H1 (cell line): ENCODE measurements around the gene SYMPK. TPM values are rescaled to one million over a fixed set of nuclear protein-coding genes. Genes with fewer than 3 reads are reported as not detected.
A peak's percentile ranks its signal among the peaks of the same experiment; 100 is the strongest.

Experiments
- CTCF ChIA-PET: fragments of 300-600 bp; sonication (Branson Sonifier 250); formaldehyde crosslinking; loops from one replicate; lab custom pipeline; 2021; ENCODE audit not compliant: partially characterized antibody; lab: Charles Lee
- POLR2A ChIA-PET: fragments of 300-600 bp; sonication (Branson Sonifier 250); formaldehyde crosslinking; loops from one replicate; lab custom pipeline; 2021; ENCODE audit warnings: inconsistent platforms; ENCODE audit not compliant: partially characterized antibody; lab: Charles Lee
- DNase-seq, 2 experiments: peaks; one replicate each; pipeline versions ENCODE4 v3.0.0 to v3.0.0-alpha.2; 2010 to 2022; ENCODE audit warnings: low spot score in 2 of 2, low read depth in 1 of 2, mixed read lengths in 1 of 2
- FAIRE-seq: peaks from 2 replicates; lab custom pipeline; 2011; peaks lifted over from hg19 to GRCh38; lab: Jason Lieb, UNC
- H2AFZ ChIP-seq: 2 replicates; pipeline ENCODE4 v1.8.1; 2012; ENCODE audit warnings: low read length, inconsistent platforms
- H2AK5ac ChIP-seq: 2 replicates; pipeline ENCODE4 v1.6.1; 2013; ENCODE audit warnings: low read depth, low read length
- H2BK120ac ChIP-seq: replicated peaks from 2 replicates; pipeline ENCODE3; 2013; ENCODE audit warnings: low read depth, low read length, inconsistent platforms
- H2BK12ac ChIP-seq: 2 replicates; pipeline ENCODE4 v1.6.1; 2013; ENCODE audit warnings: low read depth, low read length
- H2BK15ac ChIP-seq: 2 replicates; pipeline ENCODE4 v1.6.1; 2013; ENCODE audit warnings: low read length
- H2BK20ac ChIP-seq: 2 replicates; pipeline ENCODE4 v1.6.1; 2013; ENCODE audit warnings: low read length
- H2BK5ac ChIP-seq: 2 replicates; pipeline ENCODE4 v1.6.1; 2013; ENCODE audit warnings: low read depth, low read length
- H3K14ac ChIP-seq: 2 replicates; pipeline ENCODE4 v1.6.1; 2013; ENCODE audit warnings: inconsistent platforms; ENCODE audit not compliant: insufficient read length
- H3K18ac ChIP-seq: 2 replicates; pipeline ENCODE4 v1.6.1; 2013; ENCODE audit warnings: low read length; ENCODE audit errors: extremely low read depth
- H3K23ac ChIP-seq: 2 replicates; pipeline ENCODE4 v1.6.1; 2013; ENCODE audit warnings: inconsistent platforms; ENCODE audit not compliant: insufficient read length
- H3K23me2 ChIP-seq: 2 replicates; pipeline ENCODE4 v1.6.1; 2013; ENCODE audit warnings: low read depth, low read length
- H3K27ac ChIP-seq: 2 replicates; pipeline ENCODE4 v1.6.1; 2011; ENCODE audit warnings: low read depth, low read length, inconsistent platforms
- H3K27me3 ChIP-seq, 4 experiments: replicated peaks in 1 of 4; 1 replicate in 1 of 4; 2 replicates in 3 of 4; pipeline versions ENCODE4 v1.6.1 to v1.8.1; 2011 to 2013; ENCODE audit warnings: low read length in 3 of 4, mild to moderate bottlenecking in 3 of 4, inconsistent platforms in 2 of 4, mixed read lengths in 2 of 4, moderate library complexity in 1 of 4; ENCODE audit not compliant: control insufficient read depth in 3 of 4, insufficient read depth in 3 of 4; ENCODE audit errors: extremely low read depth in 1 of 4
- H3K36me3 ChIP-seq, 4 experiments: 2 replicates each; pipeline versions ENCODE4 v1.6.1 to v1.8.1; 2011 to 2013; ENCODE audit warnings: mild to moderate bottlenecking in 4 of 4, low read length in 3 of 4, moderate library complexity in 2 of 4, control low read depth in 1 of 4, inconsistent platforms in 1 of 4; ENCODE audit not compliant: insufficient read depth in 4 of 4, control insufficient read depth in 2 of 4
- H3K4ac ChIP-seq: replicated peaks from 2 replicates; pipeline ENCODE3; 2013; ENCODE audit warnings: low read length, low read depth, mixed read lengths, inconsistent platforms; ENCODE audit not compliant: insufficient read length
- H3K4me1 ChIP-seq, 4 experiments: replicated peaks in 1 of 4; 1 replicate in 1 of 4; 2 replicates in 3 of 4; pipeline versions ENCODE4 v1.6.1 to v1.8.1; 2011 to 2013; ENCODE audit warnings: low read length in 3 of 4, inconsistent platforms in 2 of 4, mixed read lengths in 1 of 4; ENCODE audit not compliant: insufficient read depth in 4 of 4, control insufficient read depth in 3 of 4
- H3K4me2 ChIP-seq, 2 experiments: 2 replicates each; pipeline versions ENCODE4 v1.6.1 to v1.8.1; 2011 to 2013; ENCODE audit warnings: low read depth in 2 of 2, low read length in 2 of 2, control low read depth in 1 of 2, inconsistent platforms in 1 of 2, mild to moderate bottlenecking in 1 of 2; ENCODE audit not compliant: insufficient read depth in 1 of 2
- H3K4me3 ChIP-seq, 4 experiments: fragments of 200-600, 300-600 bp in 1 of 4; sonication (generic), shearing (Covaris generic), sonication (Bioruptor Twin) in 1 of 4; 2 replicates each; pipeline versions ENCODE4 v1.5.1 to v1.8.1; 2011 to 2016; ENCODE audit warnings: low read length in 4 of 4, low read depth in 3 of 4, control low read depth in 2 of 4, inconsistent platforms in 2 of 4, mild to moderate bottlenecking in 2 of 4, mixed read lengths in 1 of 4, moderate library complexity in 1 of 4; ENCODE audit not compliant: insufficient read depth in 2 of 4; ENCODE audit errors: extremely low read depth in 1 of 4
- H3K56ac ChIP-seq: replicated peaks from 2 replicates; pipeline ENCODE3; 2013; ENCODE audit warnings: low read depth, mild to moderate bottlenecking, mixed read lengths, low read length, inconsistent platforms; ENCODE audit not compliant: insufficient read length
- H3K79me1 ChIP-seq: 2 replicates; pipeline ENCODE4 v1.6.1; 2013; ENCODE audit warnings: low read depth, low read length, control low read depth
- H3K79me2 ChIP-seq, 2 experiments: 2 replicates each; pipeline versions ENCODE4 v1.6.1 to v1.8.1; 2012 to 2013; ENCODE audit warnings: low read length in 2 of 2, mild to moderate bottlenecking in 2 of 2, inconsistent platforms in 1 of 2; ENCODE audit not compliant: insufficient read depth in 2 of 2, control insufficient read depth in 1 of 2
- H3K9ac ChIP-seq, 4 experiments: replicated peaks in 1 of 4; 1 replicate in 1 of 4; 2 replicates in 3 of 4; pipeline versions ENCODE4 v1.6.1 to v1.8.1; 2011 to 2013; ENCODE audit warnings: low read depth in 3 of 4, low read length in 3 of 4, control low read depth in 2 of 4, mild to moderate bottlenecking in 2 of 4, moderate library complexity in 2 of 4, inconsistent platforms in 1 of 4; ENCODE audit errors: extremely low read depth in 1 of 4
- H3K9me3 ChIP-seq, 2 experiments: 2 replicates each; pipeline versions ENCODE4 v1.6.1 to v1.8.1; 2012 to 2013; ENCODE audit warnings: mild to moderate bottlenecking in 2 of 2, moderate library complexity in 2 of 2, control low read depth in 1 of 2, inconsistent platforms in 1 of 2, low read depth in 1 of 2, low read length in 1 of 2, mixed read lengths in 1 of 2; ENCODE audit not compliant: insufficient read depth in 2 of 2
- H4K20me1 ChIP-seq, 2 experiments: replicated peaks in 1 of 2; 2 replicates each; pipeline versions ENCODE3 to v1.8.1; 2011 to 2013; ENCODE audit warnings: inconsistent platforms in 2 of 2, low read length in 2 of 2, mild to moderate bottlenecking in 1 of 2; ENCODE audit not compliant: insufficient read depth in 2 of 2, control insufficient read depth in 1 of 2
- H4K5ac ChIP-seq: 2 replicates; pipeline ENCODE4 v1.6.1; 2013; ENCODE audit warnings: low read length, low read depth, mixed read lengths, inconsistent platforms; ENCODE audit not compliant: insufficient read length
- H4K8ac ChIP-seq: 2 replicates; pipeline ENCODE4 v1.8.0; 2013; ENCODE audit warnings: mild to moderate bottlenecking, moderate library complexity, low read length, inconsistent platforms; ENCODE audit not compliant: insufficient read depth; ENCODE audit errors: extremely low read depth
- H4K91ac ChIP-seq: replicated peaks from 2 replicates; pipeline ENCODE3; 2013; ENCODE audit warnings: low read length, mixed read lengths, inconsistent platforms; ENCODE audit not compliant: insufficient read length
- EP300 ChIP-seq, 2 experiments: IDR thresholded peaks; 1 replicate in 1 of 2; 2 replicates in 1 of 2; pipeline ENCODE4 v1.6.1; 2011 to 2012; ENCODE audit warnings: low read depth in 2 of 2, low read length in 2 of 2, mild to moderate bottlenecking in 2 of 2, borderline replicate concordance in 1 of 2, inconsistent platforms in 1 of 2, moderate library complexity in 1 of 2
- GABPA ChIP-seq: IDR thresholded peaks from 2 replicates; pipeline ENCODE4 v1.6.1; 2011; ENCODE audit warnings: mild to moderate bottlenecking, low read length, moderate library complexity, borderline replicate concordance; ENCODE audit not compliant: insufficient read depth
- GTF2F1 ChIP-seq: IDR thresholded peaks from 2 replicates; pipeline ENCODE4 v1.6.1; 2012; ENCODE audit warnings: low read depth, low read length, improper control_type of control experiment, borderline replicate concordance
- KDM1A ChIP-seq: fragments of 200-600, 300-600 bp; sonication (generic); IDR thresholded peaks from 2 replicates; pipeline ENCODE4 v1.7.1; 2016; ENCODE audit warnings: mild to moderate bottlenecking, low read length, borderline replicate concordance
- MAX ChIP-seq: IDR thresholded peaks from 2 replicates; pipeline ENCODE4 v1.6.1; 2012; ENCODE audit warnings: inconsistent platforms
- NANOG ChIP-seq: IDR thresholded peaks from 2 replicates; pipeline ENCODE4 v1.6.1; 2011; ENCODE audit warnings: low read length, low read depth, mild to moderate bottlenecking, inconsistent platforms; ENCODE audit not compliant: insufficient read depth, poor library complexity, severe bottlenecking
- RFX5 ChIP-seq: IDR thresholded peaks from 2 replicates; pipeline ENCODE4 v1.6.1; 2011; ENCODE audit warnings: low read depth, low read length, improper control_type of control experiment, borderline replicate concordance
- SIRT6 ChIP-seq: IDR thresholded peaks from one replicate; pipeline ENCODE4 v1.7.1; 2012; ENCODE audit warnings: low read length, inconsistent platforms
- SP2 ChIP-seq: IDR thresholded peaks from 2 replicates; pipeline ENCODE4 v1.6.1; 2012; ENCODE audit warnings: mild to moderate bottlenecking, low read length, inconsistent platforms
- SUZ12 ChIP-seq: fragments of 200-600 bp; sonication (generic); IDR thresholded peaks from 2 replicates; pipeline ENCODE4 v1.6.1; 2012; ENCODE audit warnings: mild to moderate bottlenecking, inconsistent platforms, low read length, moderate library complexity, mixed read lengths
- YY1 ChIP-seq: IDR thresholded peaks from 2 replicates; pipeline ENCODE4 v1.6.1; 2011; ENCODE audit warnings: low read depth, mild to moderate bottlenecking, low read length
- WGBS, 2 experiments: shearing (Covaris generic) in 1 of 2; methylation state at CpG; one replicate each; pipeline versions ENCODE4 v1.1.6 to v1.1.7; 2013 to 2015; ENCODE audit warnings: low lambda C conversion rate in 2 of 2, mixed read lengths in 2 of 2, inconsistent platforms in 1 of 2, low coverage in 1 of 2, missing lambda C conversion rate in 1 of 2; ENCODE audit not compliant: insufficient replicate concordance in 2 of 2, insufficient coverage in 1 of 2, insufficient read length in 1 of 2; ENCODE audit errors: extremely low coverage in 1 of 2, missing lambda C conversion rate in 1 of 2; 5-methylcytosine and 5-hydroxymethylcytosine counted together
- polyA plus RNA-seq, 7 experiments: library from polyadenylated mRNA; depleted of rRNA in 3 of 7; stranded (reverse) in 5 of 7; unstranded in 2 of 7; fragments of >200 nt in 5 of 7; fragments of 200-250 nt in 2 of 7; gene quantifications; 1 replicate in 5 of 7; 2 replicates in 1 of 7; 4 replicates in 1 of 7; pipeline versions ENCODE4 v1.2.1 to v1.2.3, GENCODE V29; 2011 to 2013; ENCODE audit warnings: missing spikeins in 2 of 7, mixed read lengths in 2 of 7
- total RNA-seq: library from RNA; stranded (reverse); fragmentation: NEBNext Ultra II Directional; extraction: Animal tissue kit (Norgen Biotek cat#: 25700); gene quantifications from 2 replicates; pipeline ENCODE4 v1.2.1, GENCODE V29; 2021

The SYMPK gene
- total and polyA plus RNA-seq, 2 of the 8 experiments (the other 6 are each of a cell fraction or from before 2014, with no cell fraction given): 93.6 to 99.5 TPM

GRCh38 chr19:45881909-45882528 lies 19.1 kb upstream of the SYMPK start:
- H3K18ac ChIP-seq: peak overlapping the region; percentile 81
- peak overlapping the region; percentile 89; the same call in 1 of the 2 replicates for H2BK12ac ChIP-seq
- H2AK5ac ChIP-seq: peak overlapping the region; percentile 89
- peaks cover 3 to 16% of the 10 kb centered on the region in 2 experiments for H4K20me1 ChIP-seq
- DNase-seq (peak in 1 of 2 experiments; percentile 67), FAIRE-seq (no peak)
- peak overlapping the region; percentile 11 for H2BK120ac ChIP-seq
- H3K4me3 ChIP-seq: peak overlapping the region; percentile 19 to 59 (median 48); a peak in 5 of 8 replicates
- WGBS, 2 experiments: 28% methylated on average over 4 of the region's 4 CpGs; no CpG with 5 or more reads in 1 of the 2 experiments
- peak overlapping the region; percentile 95 for H2BK15ac ChIP-seq
- peak overlapping the region; percentile 98 for H3K4ac ChIP-seq
- no peaks in the 10 kb centered on the region for H3K9me3 ChIP-seq
- H3K56ac ChIP-seq: no peak overlapping the region
- peak overlapping the region; percentile 90; the same call in 1 of the 2 replicates for H2BK5ac ChIP-seq
- peak overlapping the region in 1 of 4 experiments; percentile 20; a peak in 2 of 7 replicates for H3K9ac ChIP-seq
- peak overlapping the region; percentile 25 for H4K5ac ChIP-seq
- H3K79me2 ChIP-seq: no peaks in the 10 kb centered on the region; a peak in 1 of 4 replicates
- H3K36me3 ChIP-seq: peaks cover 0 to 7% (median 0%) of the 10 kb centered on the region in 4 experiments; a peak in 1 of 8 replicates
- H3K14ac ChIP-seq: no peak overlapping the region
- peak overlapping the region; percentile 37; the same call in 1 of the 2 replicates for H3K27ac ChIP-seq
- peak overlapping the region; percentile 78 to 83 for H3K4me2 ChIP-seq
- peak overlapping the region; percentile 96 for H4K91ac ChIP-seq
- no peak overlapping the region for H3K23ac ChIP-seq
- no peaks in the 10 kb centered on the region for H3K27me3 ChIP-seq
- ChIA-PET CTCF (interaction anchor here (0.8 to 10.7 kb wide), 18 partner anchors 10 to 202 kb away, joined by 3 to 208 read pairs (median 4); partner anchors contain the start of genes FOXA3, MYPOP and SYMPK), POLR2A (interaction anchor here (0.8 to 9.8 kb wide), 9 partner anchors 10 to 112 kb away, joined by 3 to 277 read pairs (median 4); partner anchors contain the start of genes FOXA3 and SYMPK)
- H2BK20ac ChIP-seq: peak overlapping the region; percentile 91; the same call in 1 of the 2 replicates
- H4K8ac ChIP-seq: peak overlapping the region; percentile 22; the same call in 1 of the 2 replicates
- no peak overlapping the region for H2AFZ ChIP-seq
- H3K79me1 ChIP-seq: 0 out of 2 replicates have a peak, but pooled peaks cover 5% of the 10 kb centered on the region
- peaks cover 6 to 29% (median 21%) of the 10 kb centered on the region in 4 experiments for H3K4me1 ChIP-seq
- H3K23me2 ChIP-seq: peaks cover 11% of the 10 kb centered on the region; the same call in 1 of the 2 replicates
- TF ChIP-seq SUZ12 (no peak), MAX (no peak), SP2 (no peak), KDM1A (no peak), SIRT6 (no peak), RFX5 (no peak), EP300 (IDR thresholded peaks at IDR 0.05; ENCODE audit: borderline replicate concordance in 1 of 2, low read depth in 2 of 2, low read length in 2 of 2) (peak in 1 of 2 experiments; percentile 71; a peak in 1 of 3 replicates), YY1 (no peak), GABPA (no peak), GTF2F1 (no peak), NANOG (peak; percentile 70)
